ENCODE measurements around the gene APIP.

DNA sequence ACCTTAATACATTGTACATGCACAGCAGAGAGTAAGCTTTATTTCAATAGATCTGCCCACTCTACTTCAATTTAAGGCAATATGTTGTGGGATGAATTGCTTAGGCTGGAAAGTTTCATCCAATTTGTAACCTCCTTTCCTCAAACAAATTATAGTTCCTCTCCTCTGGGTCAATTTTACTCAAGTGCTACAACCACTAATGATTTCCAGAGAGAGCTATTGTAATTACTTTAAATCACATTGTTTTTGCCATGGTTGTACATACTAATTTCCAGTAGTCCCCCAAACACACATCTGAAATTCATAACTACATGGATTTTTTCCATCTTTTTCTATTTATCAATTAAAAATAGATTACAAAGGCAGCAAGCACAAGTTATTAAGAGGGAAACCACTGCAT is 72.9 kb downstream of the APIP start:
- no peak for TF ChIP-seq CTCF (IDR thresholded peaks at IDR 0.05)
- no peak for TF ChIP-seq POLR2AphosphoS5 (IDR thresholded peaks at IDR 0.05)

Measured in sigmoid colon (tissue), 4 donors.